Neuron (in vitro differentiated cells): ENCODE results near the gene MARCKSL1.
"Not testable (repeated sequence)": the region's sequence is repeated elsewhere in the genome, so short reads cannot be mapped to it uniquely, and the experiment has no call there.

Experiments used
- H2AFZ ChIP-seq: one replicate; pipeline ENCODE4 v1.6.1; 2013; ENCODE audit warnings: low read depth, mild to moderate bottlenecking, inconsistent platforms, low read length, moderate library complexity
- H3K27me3 ChIP-seq: one replicate; pipeline ENCODE4 v1.6.1; 2013; ENCODE audit warnings: low read length; ENCODE audit not compliant: insufficient read depth
- H3K36me3 ChIP-seq: one replicate; pipeline ENCODE4 v1.6.1; 2013; ENCODE audit warnings: low read length; ENCODE audit not compliant: insufficient read depth
- H3K4me1 ChIP-seq: one replicate; pipeline ENCODE4 v1.6.1; 2013; ENCODE audit warnings: low read length; ENCODE audit not compliant: insufficient read depth
- H3K4me3 ChIP-seq: 2 replicates; pipeline ENCODE4 v1.5.1; 2013; ENCODE audit warnings: mild to moderate bottlenecking, low read length, moderate library complexity
- H3K9me3 ChIP-seq: one replicate; pipeline ENCODE4 v1.6.1; 2013; ENCODE audit warnings: low read length

MARCKSL1 gene

DNA sequence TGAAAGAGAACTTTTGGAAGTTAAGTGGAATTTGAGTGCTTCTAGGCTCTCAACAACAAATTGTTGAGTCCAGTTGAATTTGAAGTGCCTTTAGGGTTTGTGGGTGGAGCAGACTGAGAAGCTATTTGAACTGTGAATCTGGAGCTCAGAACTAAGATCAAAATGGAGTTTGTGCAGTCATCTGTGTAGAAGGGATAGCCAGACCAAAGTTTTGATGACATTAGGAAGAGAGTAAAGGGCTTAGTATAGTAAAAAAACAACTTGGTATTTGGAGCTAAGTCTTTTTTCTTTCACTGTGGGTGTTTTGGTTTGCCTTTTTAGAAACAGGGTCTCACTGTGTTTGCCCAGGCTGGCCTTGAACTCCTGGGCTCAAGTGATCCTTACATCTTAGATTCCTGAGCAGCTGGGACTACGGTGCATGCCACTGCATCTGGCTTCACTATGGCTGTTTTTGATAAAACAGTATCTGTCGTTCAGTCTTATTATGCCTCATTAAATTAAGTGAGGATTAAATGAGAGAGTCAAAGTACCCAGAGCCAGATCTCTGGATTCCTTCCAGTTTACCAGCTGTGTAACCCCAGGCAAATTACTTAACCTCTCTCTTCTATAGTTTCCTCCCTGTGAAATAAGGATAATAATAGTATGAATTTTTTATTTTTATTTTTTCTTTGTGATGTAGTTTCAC is 24.2 kb downstream of the MARCKSL1 start:
- Histone ChIP-seq H3K36me3 (peaks cover 7% of the 10 kb centered on the region), H3K4me1 (no peaks in the 10 kb centered on the region), H3K9me3 (no peaks in the 10 kb centered on the region), H3K27me3 (no peaks in the 10 kb centered on the region), H2AFZ (no peak overlapping the region), H3K4me3 (no peak overlapping the region)

DNA sequence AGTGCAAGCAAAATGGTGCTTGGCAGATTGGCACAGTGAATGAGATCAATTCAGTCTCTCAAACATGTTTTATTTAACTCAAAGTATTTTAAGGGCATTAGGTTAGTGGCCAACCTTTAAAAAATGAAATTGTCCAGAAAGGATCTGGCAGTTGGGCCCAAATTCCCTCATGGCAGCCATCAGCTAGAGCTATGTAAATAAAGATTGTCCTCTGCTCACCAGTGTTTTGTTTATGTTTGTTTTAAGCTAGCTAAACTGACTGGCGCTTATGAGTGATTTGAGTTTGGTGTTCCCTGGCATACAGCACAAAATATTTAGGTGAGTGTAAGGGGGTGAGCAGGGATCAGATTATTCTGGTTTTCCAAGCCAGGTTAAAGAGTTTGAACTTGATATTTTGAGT is 26.1 kb downstream of the MARCKSL1 start:
- H3K27me3 ChIP-seq: no peaks in the 10 kb centered on the region
- H2AFZ ChIP-seq: no peak overlapping the region
- H3K4me3 ChIP-seq: no peak overlapping the region
- no peaks in the 10 kb centered on the region for H3K4me1 ChIP-seq
- peaks cover 7% of the 10 kb centered on the region for H3K9me3 ChIP-seq
- H3K36me3 ChIP-seq: peaks cover 15% of the 10 kb centered on the region

DNA sequence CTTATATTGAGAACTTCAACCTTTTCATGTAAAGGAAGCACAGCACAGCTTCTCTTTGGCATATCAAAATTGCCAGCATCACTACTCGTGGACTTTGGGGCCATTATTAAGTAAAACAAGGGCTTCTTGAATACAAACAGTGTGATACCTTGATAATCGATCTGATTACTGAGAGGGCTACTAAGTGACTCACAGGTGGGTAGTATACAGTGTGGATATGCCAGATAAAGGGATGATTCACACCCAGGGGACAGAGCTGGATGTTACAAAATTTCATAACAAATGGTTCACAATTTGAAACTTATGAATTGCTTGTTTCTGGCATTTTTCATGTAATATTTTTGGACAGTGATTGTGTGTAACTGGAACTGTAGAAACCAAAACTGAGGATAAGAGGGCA is 28.7 kb downstream of the MARCKSL1 start:
- no peaks in the 10 kb centered on the region for H3K27me3 ChIP-seq

DNA sequence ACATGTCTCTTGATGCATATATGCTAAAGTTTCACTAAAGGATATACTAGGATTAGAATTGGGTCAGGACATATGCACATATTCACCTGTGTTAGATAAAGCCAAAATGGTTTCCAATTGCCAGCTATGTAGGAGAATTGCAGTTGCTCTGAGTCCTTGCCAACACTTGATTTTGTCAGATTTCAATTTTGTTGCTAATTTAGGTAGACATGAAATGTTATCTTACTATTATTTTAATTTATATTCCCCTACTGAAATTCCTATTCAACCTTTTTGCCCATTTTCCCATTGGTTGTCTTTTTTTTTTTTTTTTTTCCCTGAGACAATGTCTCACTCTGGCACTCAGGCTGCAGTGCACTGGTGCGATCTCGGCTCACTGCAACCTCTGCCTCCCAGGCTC is 30.7 kb downstream of the MARCKSL1 start:
- peaks cover 10% of the 10 kb centered on the region for H3K9me3 ChIP-seq
- H3K4me1 ChIP-seq: no peaks in the 10 kb centered on the region
- no peak overlapping the region for H3K4me3 ChIP-seq
- no peak overlapping the region for H2AFZ ChIP-seq
- peaks cover 45% of the 10 kb centered on the region for H3K36me3 ChIP-seq
- H3K27me3 ChIP-seq: no peaks in the 10 kb centered on the region

More for the DNA sequence above, 28.7 kb downstream of the MARCKSL1 start:
- Histone ChIP-seq H3K4me1 (no peaks in the 10 kb centered on the region), H3K36me3 (peaks cover 41% of the 10 kb centered on the region), H3K4me3 (no peak overlapping the region), H2AFZ (no peak overlapping the region), H3K9me3 (peaks cover 10% of the 10 kb centered on the region)

DNA sequence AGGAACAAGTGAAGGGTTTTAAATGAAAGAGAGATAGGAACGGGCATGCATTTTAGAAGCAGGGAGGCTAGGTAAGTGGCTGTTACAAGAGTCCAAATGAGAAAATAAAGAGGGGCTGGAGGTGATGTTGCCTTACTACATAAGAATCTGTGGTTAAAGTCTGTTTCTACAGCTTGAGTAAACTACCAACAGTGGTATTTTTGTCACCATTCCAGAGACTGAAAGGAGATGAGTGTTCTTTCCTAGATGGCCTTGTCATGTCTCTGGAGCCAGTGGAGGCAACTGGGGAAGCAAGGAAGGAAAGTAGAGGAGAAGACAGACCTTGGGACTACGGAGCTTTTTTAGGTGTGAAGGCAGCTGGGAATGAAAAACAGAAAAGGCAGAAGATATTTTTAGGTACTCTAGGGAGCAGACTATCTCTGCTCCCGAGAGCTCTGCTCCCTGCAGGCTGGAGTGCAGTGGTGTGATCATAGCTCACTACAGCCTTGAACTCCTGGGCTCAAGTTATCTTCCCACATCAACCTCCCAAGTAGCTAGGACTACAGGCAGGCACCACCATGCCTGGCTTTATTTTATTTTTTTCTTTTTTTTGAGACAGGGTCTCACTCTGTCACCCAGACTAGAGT is 31.9 kb downstream of the MARCKSL1 start:
- Histone ChIP-seq H3K9me3 (peaks cover 10% of the 10 kb centered on the region), H3K4me1 (no peaks in the 10 kb centered on the region), H3K4me3 (no peak overlapping the region), H2AFZ (no peak overlapping the region), H3K36me3 (peaks cover 45% of the 10 kb centered on the region), H3K27me3 (no peaks in the 10 kb centered on the region)

DNA sequence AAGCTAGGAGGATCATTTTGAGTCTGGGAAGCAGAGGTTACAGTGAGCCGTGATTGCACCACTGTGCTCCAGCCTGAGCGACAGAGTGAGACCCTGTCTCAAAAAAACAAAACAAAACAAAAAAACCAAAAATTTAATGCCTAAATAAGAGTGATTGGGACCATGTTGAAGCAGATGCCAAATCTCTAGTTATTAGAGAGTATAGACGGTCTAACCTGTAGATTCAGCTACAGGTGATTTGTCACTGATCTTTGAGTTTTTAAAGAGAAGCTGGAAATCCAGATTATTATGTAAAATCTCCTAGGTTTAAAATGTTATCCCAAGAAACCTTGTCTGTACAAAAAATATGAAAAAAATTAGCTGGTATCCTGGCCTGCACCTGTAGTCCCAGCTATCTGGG is 32.7 kb downstream of the MARCKSL1 start:
- H3K36me3 ChIP-seq: peaks cover 45% of the 10 kb centered on the region
- no peak overlapping the region for H2AFZ ChIP-seq

DNA sequence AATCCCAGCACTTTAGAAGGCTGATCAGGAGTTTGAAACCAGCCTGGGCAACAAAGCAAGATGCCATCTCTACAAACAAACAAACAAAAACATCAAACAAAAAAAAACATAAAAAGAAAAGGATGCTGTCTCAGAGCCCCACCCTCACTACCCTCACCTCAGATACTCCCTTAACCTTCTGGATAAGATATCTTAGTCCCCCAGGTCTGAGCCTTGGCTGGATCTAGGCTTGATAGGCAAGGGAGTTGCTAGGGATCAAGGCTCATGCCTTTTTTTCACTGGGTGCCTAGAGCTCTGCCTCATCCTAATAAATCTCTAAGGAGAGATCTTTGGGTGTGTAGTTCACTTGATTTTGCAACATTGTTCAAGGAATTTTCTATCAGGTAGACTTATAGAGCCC is 36.7 kb downstream of the MARCKSL1 start:
- Histone ChIP-seq H3K36me3 (peaks cover 37% of the 10 kb centered on the region), H3K9me3 (peaks cover 4% of the 10 kb centered on the region), H3K4me1 (no peaks in the 10 kb centered on the region), H3K27me3 (no peaks in the 10 kb centered on the region), H3K4me3 (no peak overlapping the region), H2AFZ (no peak overlapping the region)

More for the DNA sequence above, 32.7 kb downstream of the MARCKSL1 start:
- no peaks in the 10 kb centered on the region for H3K27me3 ChIP-seq
- H3K4me1 ChIP-seq: no peaks in the 10 kb centered on the region
- no peak overlapping the region for H3K4me3 ChIP-seq
- H3K9me3 ChIP-seq: peaks cover 10% of the 10 kb centered on the region

DNA sequence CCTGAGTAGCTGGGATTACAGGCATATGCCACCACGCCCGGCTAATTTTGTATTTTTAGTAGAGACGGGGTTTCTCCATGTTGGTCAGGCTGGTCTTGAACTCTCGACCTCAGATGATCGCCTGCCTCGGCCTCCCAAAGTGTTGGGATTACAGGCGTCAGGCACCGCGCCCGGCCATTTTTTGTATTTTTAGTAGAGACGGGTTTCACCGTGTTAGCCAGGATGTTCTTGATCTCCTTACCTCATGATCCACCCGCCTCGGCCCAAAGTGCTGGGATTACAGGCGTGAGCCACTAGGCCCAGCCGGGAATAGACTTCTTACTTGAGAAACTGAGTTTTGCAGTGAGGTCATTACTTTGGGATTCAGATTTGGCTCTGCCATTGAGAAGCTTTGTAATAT is 37.8 kb downstream of the MARCKSL1 start:
- H2AFZ ChIP-seq, H3K9me3 ChIP-seq, H3K4me3 ChIP-seq, H3K27me3 ChIP-seq, H3K4me1 ChIP-seq: not testable (repeated sequence)
- H3K36me3 ChIP-seq: peaks cover 26% of the 10 kb centered on the region

DNA sequence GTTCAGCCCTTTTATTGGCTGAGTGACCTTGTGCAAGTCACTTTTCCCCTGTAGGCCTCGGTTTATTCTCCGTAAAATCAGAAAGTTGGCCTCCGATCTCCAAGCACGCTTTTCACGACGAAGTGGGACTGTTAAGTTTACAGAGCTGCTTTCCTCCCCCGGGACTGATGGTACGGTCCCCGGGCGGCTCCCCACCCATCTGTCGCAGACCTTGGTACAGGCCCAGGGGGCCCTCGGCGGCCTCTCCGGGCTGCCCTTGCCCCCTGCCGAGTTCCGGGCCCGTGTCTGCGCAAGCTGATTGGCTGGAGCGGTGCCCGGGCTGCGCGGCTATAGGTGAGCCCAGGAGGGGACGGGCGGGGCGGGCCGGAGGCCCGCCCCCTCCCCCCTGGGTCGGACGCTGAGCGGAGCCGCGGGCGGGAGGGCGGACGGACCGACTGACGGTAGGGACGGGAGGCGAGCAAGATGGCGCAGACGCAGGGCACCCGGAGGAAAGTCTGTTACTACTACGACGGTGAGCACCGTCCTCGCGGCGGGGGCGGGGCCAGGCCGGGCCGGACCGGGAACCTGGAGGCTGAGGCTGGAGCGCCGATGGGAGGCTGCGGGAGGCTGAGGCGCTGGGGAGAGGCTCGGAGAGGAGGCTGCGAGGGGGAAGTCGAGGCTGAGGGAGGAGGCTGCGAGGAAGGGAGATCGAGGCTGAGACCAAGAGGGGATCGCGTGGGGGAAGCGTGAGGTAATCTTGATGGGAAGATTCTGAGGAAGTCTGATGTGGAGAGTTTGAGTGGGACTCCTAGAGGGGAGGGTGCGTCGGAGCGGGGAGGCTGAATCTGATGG is 44.1 kb downstream of the MARCKSL1 start, which contains the start of gene HDAC1:
Gene HDAC1 (plus strand): TSS at position 376 of the 831 bp plus-strand sequence. CDS start 87 bp downstream, at position 463.
- H3K4me1 ChIP-seq: peaks cover 4% of the 10 kb centered on the region
- peak within 1 kb of the TSS; percentile 79 for H3K4me3 ChIP-seq
- no peaks in the 10 kb centered on the region for H3K27me3 ChIP-seq
- H3K9me3 ChIP-seq: no peaks in the 10 kb centered on the region
- H3K36me3 ChIP-seq: peaks cover 11% of the 10 kb centered on the region
- H2AFZ ChIP-seq: peak within 1 kb of the TSS; percentile 87

DNA sequence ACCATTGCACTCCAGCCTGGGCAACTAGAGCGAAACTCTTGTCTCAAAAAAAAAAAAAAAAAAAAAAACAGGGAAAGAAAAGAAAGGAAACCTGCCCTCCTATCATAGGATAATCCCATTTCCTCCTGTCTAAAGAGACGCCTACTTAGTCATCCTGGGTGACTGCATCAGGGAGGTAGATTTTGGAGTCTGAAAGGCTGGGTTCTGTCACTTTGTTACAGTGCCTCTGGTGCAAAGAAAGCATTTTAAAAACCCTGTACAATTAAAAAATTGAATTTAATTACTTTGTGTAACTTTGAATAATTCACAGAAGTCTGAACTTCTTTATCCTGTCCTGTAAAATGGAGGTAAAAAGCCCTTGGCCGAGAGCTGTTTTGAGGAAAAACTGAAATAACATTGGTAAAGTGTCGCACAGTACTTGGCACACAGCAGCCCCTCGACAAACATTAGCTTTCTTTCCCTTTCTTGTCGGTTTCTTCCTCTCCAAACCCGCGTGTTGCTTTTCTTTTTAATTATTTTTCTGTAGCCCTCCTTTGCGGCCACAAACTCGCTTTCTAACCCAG is 44.8 kb downstream of the MARCKSL1 start:
- peaks cover 6% of the 10 kb centered on the region for H3K36me3 ChIP-seq
- peak overlapping the region; percentile 87 for H2AFZ ChIP-seq
- H3K4me3 ChIP-seq: peak overlapping the region; percentile 79
- peaks cover 4% of the 10 kb centered on the region for H3K4me1 ChIP-seq
- H3K27me3 ChIP-seq: no peaks in the 10 kb centered on the region
- no peaks in the 10 kb centered on the region for H3K9me3 ChIP-seq

DNA sequence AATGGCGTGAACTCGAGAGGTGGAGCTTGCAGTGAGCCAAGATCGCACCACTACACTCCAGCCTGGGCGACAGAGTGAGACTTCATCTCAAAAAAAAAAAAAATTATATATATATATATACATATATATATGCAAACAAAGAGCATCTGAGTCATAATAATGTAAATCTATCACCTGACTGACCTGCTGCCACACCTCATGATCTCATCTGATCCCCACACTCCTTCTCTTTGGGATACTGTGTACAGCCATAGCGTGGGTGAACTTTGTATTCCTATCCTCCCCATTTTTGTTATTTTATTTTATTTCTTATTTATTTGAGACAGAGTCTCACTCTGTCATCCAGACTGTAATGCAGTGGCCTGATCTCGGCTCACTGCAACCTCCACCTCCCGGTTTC is 46.8 kb downstream of the MARCKSL1 start:
- H3K4me1 ChIP-seq: peaks cover 4% of the 10 kb centered on the region
- H3K27me3 ChIP-seq: no peaks in the 10 kb centered on the region

DNA sequence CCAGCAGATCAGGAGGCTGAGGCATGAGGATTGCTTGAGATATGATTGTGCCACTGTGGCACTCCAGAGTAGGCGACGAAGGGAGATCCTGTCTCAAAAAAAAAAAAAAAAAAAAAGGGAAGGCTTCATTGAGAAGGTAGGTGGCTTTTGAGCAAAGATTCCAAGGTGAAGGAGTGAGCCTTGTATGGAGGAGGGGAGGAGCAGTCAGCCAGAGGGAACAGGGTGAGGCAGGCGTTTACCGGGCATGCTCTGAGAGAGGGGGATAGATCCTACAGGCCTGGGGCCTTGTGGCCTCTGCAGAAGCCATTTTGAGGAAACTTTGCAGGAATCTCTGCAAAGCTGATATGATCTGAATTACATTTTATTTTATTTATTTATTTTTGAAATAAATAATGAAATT is 49.3 kb downstream of the MARCKSL1 start:
- no peaks in the 10 kb centered on the region for H3K36me3 ChIP-seq
- no peak overlapping the region for H3K4me3 ChIP-seq
- H3K9me3 ChIP-seq: no peaks in the 10 kb centered on the region
- H3K27me3 ChIP-seq: no peaks in the 10 kb centered on the region
- H2AFZ ChIP-seq: no peak overlapping the region
- H3K4me1 ChIP-seq: no peaks in the 10 kb centered on the region

More for the DNA sequence above, 46.8 kb downstream of the MARCKSL1 start:
- Histone ChIP-seq H3K9me3 (no peaks in the 10 kb centered on the region), H3K36me3 (no peaks in the 10 kb centered on the region), H2AFZ (no peak overlapping the region), H3K4me3 (no peak overlapping the region)

DNA sequence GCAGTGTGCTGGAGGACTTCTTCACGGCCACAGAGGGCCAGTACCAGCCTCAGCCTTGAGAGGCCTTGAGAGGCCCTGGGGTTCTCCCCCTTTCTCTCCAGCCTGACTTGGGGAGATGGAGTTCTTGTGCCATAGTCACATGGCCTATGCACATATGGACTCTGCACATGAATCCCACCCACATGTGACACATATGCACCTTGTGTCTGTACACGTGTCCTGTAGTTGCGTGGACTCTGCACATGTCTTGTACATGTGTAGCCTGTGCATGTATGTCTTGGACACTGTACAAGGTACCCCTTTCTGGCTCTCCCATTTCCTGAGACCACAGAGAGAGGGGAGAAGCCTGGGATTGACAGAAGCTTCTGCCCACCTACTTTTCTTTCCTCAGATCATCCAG is 50.4 kb downstream of the MARCKSL1 start:
- no peak overlapping the region for H2AFZ ChIP-seq

More for the DNA sequence above, 50.4 kb downstream of the MARCKSL1 start:
- Histone ChIP-seq H3K27me3 (no peaks in the 10 kb centered on the region), H3K4me1 (no peaks in the 10 kb centered on the region), H3K9me3 (no peaks in the 10 kb centered on the region), H3K4me3 (no peak overlapping the region), H3K36me3 (no peaks in the 10 kb centered on the region)
